Measurements from ENCODE around the gene KRT79. TPM values are rescaled to one million over a fixed set of nuclear protein-coding genes. Genes with fewer than 3 reads are reported as not detected.

The KRT79 gene
- total RNA-seq, 4 donors from 2014 or later = not detected

DNA sequence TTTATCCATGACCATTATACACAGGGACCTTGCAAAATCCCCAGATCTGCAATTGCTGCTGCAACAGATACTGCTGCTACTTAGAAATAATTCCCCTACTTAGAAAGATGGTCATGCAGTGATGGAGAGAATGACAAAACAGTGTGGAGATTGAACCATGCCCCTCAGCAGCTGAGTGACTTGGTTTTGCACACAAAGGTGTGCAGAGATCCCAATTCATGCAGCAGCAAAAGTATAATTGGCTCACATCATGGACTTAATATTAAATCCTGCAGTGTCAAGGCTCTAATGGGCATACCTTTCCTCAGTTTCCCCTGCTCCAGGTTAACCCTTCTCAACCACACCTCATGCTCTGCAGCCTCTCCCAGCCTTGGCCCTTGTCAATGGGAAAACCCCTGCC is 17.7 kb upstream of the KRT79 start:
- no peaks in the 10 kb centered on the region for H3K9me3 ChIP-seq
- no peaks in the 10 kb centered on the region for H3K4me1 ChIP-seq
- H3K27ac ChIP-seq (replicated peaks in 1 of 4) = no peak overlapping the region
- H3K4me3 ChIP-seq = no peak overlapping the region
- DNase-seq (ENCODE audit: extremely low spot score) = no peak
- peaks cover 0 to 21% (median 0%) of the 10 kb centered on the region in 4 donors for H3K27me3 ChIP-seq
- intact Hi-C loops (cut with DNase I) = no loop called here
- TF ChIP-seq POLR2AphosphoS5 (IDR thresholded peaks at IDR 0.05) = no peak
- TF ChIP-seq, protein P1, sequence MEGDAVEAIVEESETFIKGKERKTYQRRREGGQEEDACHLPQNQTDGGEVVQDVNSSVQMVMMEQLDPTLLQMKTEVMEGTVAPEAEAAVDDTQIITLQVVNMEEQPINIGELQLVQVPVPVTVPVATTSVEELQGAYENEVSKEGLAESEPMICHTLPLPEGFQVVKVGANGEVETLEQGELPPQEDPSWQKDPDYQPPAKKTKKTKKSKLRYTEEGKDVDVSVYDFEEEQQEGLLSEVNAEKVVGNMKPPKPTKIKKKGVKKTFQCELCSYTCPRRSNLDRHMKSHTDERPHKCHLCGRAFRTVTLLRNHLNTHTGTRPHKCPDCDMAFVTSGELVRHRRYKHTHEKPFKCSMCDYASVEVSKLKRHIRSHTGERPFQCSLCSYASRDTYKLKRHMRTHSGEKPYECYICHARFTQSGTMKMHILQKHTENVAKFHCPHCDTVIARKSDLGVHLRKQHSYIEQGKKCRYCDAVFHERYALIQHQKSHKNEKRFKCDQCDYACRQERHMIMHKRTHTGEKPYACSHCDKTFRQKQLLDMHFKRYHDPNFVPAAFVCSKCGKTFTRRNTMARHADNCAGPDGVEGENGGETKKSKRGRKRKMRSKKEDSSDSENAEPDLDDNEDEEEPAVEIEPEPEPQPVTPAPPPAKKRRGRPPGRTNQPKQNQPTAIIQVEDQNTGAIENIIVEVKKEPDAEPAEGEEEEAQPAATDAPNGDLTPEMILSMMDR (IDR thresholded peaks at IDR 0.05) = no peak
- TF ChIP-seq POLR2A (IDR thresholded peaks at IDR 0.05; ENCODE audit: low read depth) = no peak
- no peak for TF ChIP-seq EP300 (IDR thresholded peaks at IDR 0.05)
- no peaks in the 10 kb centered on the region for H3K36me3 ChIP-seq

DNA sequence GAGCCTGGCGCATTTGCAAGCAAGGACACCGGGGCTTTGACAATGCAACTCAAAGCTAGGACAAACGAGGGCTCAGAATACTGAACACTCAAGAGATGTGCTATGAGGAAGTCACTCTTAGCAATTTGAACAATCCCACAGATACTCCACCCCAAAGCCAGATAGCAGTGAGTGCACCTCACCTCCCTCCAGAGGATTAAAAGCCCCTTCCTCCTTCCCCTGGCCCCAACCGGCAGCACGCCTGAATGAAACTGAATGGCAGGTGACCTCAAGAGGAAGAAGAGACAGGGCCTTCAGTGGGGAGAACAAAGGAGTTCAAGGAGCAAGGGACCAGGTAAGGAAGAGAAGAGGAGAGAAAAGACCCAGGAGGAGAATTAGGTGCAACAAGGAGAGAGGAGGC is 16.6 kb upstream of the KRT79 start:
- Histone ChIP-seq H3K27me3 (peaks cover 0 to 21% (median 0%) of the 10 kb centered on the region in 4 donors), H3K9me3 (no peaks in the 10 kb centered on the region), H3K27ac (replicated peaks in 1 of 4) (no peak overlapping the region), H3K4me1 (no peaks in the 10 kb centered on the region), H3K36me3 (no peaks in the 10 kb centered on the region), H3K4me3 (no peak overlapping the region)
- WGBS = 77% methylated on average over 5 of the region's 5 CpGs
- TF ChIP-seq POLR2A (IDR thresholded peaks at IDR 0.05; ENCODE audit: low read depth) = no peak
- TF ChIP-seq, protein P1 (IDR thresholded peaks at IDR 0.05) = no peak
- TF ChIP-seq EP300 (IDR thresholded peaks at IDR 0.05) = no peak
- TF ChIP-seq POLR2AphosphoS5 (IDR thresholded peaks at IDR 0.05) = no peak
- intact Hi-C loops (cut with DNase I) = no loop called here
- no peak for DNase-seq (ENCODE audit: extremely low spot score)

DNA sequence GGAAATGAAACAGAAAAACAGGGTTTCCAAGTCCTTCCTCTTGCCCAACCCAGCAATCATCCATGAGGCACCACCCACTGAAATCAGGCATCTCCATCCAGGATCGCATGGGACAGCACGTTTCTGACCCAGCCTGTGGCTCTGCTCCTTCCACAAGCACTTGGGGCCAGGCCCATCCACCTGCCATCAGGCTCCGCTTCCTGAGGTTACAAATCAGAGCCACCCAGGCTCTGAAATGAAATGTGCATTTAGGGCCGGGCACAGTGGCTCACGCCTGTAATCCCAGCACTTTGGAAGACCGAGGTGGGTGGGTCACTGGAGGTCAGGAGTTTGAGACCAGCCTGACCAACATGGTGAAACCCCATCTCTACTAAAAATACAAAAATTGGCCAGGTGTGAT is 15.4 kb upstream of the KRT79 start:
- H3K4me3 ChIP-seq = no peak overlapping the region

DNA sequence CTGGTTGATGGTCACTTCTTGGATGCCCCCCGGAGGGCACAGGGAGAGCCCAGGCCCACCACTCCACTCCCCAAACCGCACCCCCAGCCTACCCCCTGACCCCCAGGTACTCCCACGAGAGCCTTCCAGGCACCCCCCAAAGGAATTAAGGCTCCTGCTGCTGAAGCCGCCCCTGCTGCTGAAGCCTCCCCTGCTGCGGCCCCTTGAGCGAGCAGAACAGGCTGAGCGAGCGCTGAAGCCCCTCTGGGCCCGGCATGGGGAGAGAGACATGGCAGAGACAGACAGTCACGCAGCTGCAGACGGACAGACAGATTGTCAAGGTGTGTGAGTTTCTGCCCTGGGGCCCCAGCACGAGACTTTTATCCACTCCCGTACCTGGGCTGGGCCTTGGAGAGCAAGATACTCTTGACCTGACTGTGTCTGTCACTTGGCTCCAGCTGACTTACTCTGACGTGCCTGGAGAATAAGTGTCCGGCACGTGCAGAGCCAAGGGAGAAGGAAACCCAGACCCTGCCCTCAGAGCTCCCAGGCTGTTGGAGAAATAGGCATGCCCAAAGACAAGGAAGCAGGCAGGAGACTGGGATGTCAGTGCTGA is 14.6 kb upstream of the KRT79 start, which contains the start of gene KRT78:
Gene KRT78, minus strand, starts transcription at position 334 of the 595 bp plus-strand sequence. Its CDS starts 64 bp downstream, at position 270.
- no peak for DNase-seq (ENCODE audit: extremely low spot score)
- no peak for TF ChIP-seq POLR2A (IDR thresholded peaks at IDR 0.05; ENCODE audit: low read depth)
- TF ChIP-seq, protein P1 (IDR thresholded peaks at IDR 0.05) = no peak
- TF ChIP-seq EP300 (IDR thresholded peaks at IDR 0.05) = no peak
- TF ChIP-seq POLR2AphosphoS5 (IDR thresholded peaks at IDR 0.05) = no peak
- 69% methylated on average over 3 of the region's 16 CpGs for WGBS
- Histone ChIP-seq H3K36me3 (no peaks in the 10 kb centered on the region), H3K4me1 (no peaks in the 10 kb centered on the region), H3K4me3 (no peak within 1 kb of the TSS), H3K27ac (replicated peaks in 1 of 4) (no peak within 1 kb of the TSS), H3K9me3 (no peaks in the 10 kb centered on the region), H3K27me3 (peaks cover 0 to 21% (median 0%) of the 10 kb centered on the region in 4 donors)
- intact Hi-C loops (cut with DNase I) = no loop called here

More for the DNA sequence above, 15.4 kb upstream of the KRT79 start:
- H3K36me3 ChIP-seq = no peaks in the 10 kb centered on the region
- intact Hi-C loops (cut with DNase I) = no loop called here
- TF ChIP-seq, protein P1 (IDR thresholded peaks at IDR 0.05) = no peak
- no peak for TF ChIP-seq POLR2AphosphoS5 (IDR thresholded peaks at IDR 0.05)
- no peak for TF ChIP-seq POLR2A (IDR thresholded peaks at IDR 0.05; ENCODE audit: low read depth)
- TF ChIP-seq EP300 (IDR thresholded peaks at IDR 0.05) = no peak
- no peak overlapping the region for H3K27ac ChIP-seq (replicated peaks in 1 of 4)
- 91% methylated on average over 6 of the region's 6 CpGs for WGBS
- DNase-seq (ENCODE audit: extremely low spot score) = no peak
- peaks cover 0 to 21% (median 0%) of the 10 kb centered on the region in 4 donors for H3K27me3 ChIP-seq
- H3K4me1 ChIP-seq = no peaks in the 10 kb centered on the region
- no peaks in the 10 kb centered on the region for H3K9me3 ChIP-seq
